ENCODE data around the gene SRGAP2C. TPM values are rescaled to one million over a fixed set of nuclear protein-coding genes. Genes with fewer than 3 reads are reported as not detected.
"Not testable (repeated sequence)": the region's sequence is repeated elsewhere in the genome, so short reads cannot be mapped to it uniquely, and the experiment has no call there.

SRGAP2C gene
- total RNA-seq, 1 donor from 2014 or later, result 31.9 TPM

DNA sequence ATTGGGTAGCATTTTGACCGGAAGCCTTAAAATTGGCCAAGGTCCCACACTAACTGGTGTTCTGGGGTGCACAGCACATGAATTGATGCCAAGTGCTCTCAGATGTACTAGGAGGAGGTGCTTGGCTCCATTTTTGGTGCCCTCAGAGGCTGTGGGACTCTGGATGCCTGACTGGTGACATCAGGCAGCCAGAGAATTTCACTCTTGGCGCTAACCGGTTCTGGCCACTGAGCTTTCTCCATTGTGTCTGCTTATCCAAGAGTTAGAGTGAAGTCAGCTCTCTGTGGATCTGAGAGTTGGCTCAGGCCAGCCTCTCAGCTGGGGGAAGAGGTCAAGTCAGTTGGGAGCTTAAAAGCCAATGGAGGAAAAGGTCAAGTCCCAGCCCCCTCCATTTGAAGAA lies 200.4 kb downstream of the SRGAP2C start:
- not testable (repeated sequence) for DNase-seq

DNA sequence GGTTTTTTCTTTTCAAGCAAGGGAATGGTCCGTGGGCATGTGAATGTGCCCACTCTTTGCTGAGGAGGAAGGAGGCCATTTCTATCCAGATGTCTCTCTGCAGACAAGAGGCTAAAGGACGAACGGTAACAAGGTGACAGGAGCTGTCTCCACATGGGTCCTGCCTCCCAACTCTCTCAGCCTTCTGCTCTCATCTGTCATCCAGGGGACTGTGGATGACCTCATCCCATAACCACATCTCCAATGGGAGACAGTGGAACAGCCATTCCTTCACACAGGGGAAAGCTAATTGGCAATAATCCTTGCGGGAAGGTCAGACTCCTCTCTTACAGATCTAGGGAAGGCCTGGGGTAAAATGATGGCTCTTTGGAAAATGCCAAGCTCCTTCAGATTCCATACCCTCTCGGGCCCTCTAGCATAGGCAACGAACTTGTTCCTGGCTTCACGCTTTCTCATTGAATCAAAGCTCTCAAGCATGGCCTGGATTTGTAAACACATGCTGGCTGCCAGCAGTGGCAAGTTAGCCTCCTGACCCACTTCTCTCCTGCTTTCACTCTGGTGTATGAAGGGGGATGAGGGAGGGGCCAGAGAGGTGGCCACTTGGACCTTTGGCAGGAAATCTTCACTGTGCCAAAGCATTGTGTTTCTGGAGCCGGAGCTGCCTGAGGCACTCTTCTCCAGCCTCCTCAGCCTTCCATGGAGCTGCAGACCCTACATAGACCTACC lies 201.0 kb downstream of the SRGAP2C start:
- not testable (repeated sequence) for DNase-seq

DNA sequence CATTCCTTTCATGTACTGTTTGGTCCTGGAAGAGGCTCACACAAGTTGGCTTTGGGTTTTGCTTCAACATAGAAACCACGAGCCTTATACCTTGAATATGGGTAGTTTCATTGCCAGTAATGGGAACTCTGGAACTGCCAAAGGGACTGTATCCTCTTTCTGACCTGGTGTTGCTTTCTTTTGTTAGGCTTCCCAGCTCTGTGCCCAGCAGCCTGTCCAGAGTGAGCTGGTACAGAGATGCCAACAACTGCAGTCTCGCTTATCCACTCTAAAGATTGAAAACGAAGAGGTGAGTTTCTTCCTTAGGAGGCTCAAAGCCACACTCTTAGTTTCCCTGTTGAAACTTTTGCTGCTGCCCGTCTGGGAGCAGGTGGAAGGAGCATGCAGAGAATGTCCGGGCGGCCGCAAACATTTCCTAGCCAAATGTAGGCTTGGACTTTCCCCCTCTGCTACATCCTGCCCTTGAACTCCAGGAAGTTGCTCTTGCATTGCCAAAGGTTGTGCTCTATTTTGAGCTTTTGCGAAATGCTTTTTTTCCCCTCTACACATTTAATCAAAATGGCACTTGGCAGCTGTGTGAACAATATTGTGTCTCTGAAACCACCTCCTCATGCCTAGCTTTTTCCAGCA lies 201.7 kb downstream of the SRGAP2C start:
- DNase-seq, result not testable (repeated sequence)

DNA sequence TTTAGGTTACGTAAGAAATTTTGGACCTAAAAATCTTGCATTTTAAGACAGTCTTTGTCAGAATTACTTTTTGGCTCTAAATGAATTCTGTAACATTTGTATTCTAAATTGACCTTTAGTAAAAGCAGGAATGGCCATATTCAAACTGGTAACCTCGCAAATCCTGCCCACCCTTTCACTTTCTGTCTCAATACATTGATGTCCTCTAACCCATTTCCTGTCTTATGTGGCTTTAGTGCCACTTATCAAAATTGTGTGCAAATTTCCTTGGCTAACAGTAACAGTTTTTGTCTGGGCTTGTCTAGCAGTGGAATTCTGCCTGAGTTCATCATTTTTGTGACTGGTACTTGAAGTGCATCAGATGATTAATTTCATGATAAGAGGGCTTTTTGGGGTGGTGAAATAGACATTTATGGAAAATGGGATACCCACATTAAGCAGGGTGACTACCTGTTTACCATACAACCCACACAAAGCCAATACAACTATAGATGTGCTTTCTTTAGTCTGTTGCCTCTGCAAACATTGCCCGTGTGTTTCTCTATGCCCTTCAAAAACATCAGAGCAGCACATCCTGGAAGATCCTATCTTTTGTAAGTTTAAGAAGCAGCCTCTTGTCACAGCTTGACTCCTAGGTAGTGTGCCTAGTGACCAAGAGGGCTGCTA lies 205.3 kb downstream of the SRGAP2C start:
- DNase-seq, result not testable (repeated sequence)

DNA sequence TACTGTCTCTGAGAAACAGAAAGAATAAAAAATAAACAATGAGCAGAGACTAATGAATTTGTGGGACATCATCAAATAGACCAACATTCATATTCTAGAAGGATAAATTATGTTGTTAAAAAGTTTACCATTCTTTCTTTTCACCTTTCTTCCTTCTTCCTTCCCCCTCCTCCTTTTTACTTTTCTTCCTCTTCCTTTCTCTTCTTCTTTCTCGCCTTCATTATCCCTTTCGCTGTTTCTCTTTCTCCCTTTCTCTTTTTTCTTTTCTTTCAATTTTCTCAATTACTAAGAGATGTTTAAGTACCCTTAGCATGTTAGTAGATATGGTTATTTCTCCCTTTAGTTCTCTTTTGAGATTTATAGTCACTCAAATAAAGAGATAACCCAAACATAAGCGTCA lies 207.4 kb downstream of the SRGAP2C start:
- DNase-seq, result not testable (repeated sequence)

DNA sequence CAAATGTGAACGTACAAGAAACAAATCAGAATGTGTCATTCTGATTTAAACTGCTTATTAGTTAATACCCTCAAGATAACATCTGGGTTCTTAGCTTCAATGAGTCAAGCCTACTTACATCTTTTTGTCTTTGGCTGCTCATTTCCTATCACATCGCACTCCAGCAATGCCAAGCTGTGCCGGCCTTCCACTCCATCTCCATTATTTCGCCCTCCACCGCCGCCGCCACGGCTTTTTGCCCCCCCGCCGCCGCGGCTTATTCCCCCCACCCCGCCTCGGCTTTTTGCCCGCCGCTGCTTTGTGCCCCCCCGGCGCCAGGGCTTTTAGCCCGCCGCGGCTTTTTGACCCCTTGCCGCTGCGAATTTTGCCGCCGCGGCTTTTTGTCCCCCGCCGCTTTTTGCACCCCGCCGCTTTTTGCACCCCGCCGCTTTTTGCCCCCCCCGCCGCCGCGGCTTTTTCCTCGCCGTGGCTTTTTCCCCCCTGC lies 211.0 kb downstream of the SRGAP2C start:
- peak; percentile 19 for DNase-seq

DNA sequence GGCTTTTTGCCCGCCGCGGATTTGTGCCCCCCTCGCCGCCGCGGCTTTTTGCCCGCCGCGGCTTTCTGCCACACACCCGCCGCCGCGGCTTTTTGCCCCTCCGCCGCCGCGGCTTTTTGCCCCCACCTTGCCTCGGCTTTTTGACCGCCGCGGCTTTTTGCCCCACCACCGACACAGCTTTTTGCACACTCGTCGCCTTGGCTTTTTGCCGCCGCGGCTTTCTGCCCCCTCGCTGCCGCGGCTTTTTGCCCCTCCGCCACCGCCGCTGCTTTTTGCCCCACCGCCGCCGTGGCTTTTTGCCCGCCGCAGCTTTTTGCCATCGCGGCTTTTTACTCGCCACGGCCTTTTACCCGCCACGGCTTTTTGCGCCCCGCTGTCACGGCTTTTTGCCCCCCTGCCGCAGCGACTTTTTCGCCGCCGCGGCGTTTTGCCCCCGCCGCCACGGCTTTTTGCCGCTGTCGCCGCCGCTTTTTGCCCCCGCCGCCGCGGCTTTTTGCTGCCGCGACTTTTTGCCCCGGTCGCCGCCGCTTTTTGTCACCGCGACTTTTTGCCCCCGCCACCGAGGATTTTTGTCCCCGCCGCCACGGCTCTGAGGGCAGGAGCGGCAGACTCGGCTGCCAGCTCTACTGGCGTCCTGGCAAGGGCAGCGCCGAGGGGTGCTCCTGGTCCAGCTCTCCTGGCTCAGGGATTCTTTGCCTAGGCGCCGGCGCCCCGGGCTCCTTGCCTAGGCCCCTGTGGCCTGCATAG lies 211.7 kb downstream of the SRGAP2C start:
- peak; percentile 13 for DNase-seq

DNA sequence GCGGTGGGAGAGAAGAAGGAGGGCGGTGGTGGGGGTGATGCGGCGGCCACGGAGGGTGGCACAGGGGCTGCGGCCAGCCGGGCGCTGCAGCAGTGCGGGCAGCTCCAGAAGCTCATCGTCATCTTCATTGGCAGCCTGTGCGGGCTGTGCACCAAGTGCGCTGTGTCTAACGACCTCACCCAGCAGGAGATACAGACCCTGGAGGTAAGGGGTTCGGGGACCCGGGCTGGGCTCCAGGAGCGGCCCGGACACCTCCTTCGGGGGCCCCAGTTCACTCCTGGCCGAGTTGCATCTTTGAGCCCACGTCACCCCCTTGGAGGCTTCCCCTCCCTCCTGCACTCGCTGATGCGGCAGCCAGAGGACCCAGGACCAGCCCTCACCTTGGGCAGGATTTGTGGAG lies 212.3 kb downstream of the SRGAP2C start:
- not testable (repeated sequence) for DNase-seq

DNA sequence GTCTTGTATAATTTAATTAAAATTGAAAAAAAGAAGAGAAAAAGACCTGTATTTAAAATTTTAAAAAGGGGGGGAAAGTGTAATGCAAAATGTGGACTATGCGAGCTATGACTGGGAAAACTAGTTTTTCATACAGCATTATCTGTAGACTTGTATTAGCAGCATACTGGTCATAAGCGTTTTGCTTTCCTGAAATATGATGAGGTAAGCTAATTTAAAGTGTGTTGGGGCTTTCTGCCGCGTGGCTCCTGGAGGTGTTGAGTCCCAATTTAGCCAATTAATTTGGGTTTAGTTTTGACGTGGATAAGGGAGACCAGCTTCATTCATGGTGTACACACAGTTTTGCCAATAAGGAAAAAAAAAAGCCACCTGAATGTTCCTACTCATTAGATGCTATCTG lies 214.4 kb downstream of the SRGAP2C start:
- DNase-seq, result not testable (repeated sequence)

DNA sequence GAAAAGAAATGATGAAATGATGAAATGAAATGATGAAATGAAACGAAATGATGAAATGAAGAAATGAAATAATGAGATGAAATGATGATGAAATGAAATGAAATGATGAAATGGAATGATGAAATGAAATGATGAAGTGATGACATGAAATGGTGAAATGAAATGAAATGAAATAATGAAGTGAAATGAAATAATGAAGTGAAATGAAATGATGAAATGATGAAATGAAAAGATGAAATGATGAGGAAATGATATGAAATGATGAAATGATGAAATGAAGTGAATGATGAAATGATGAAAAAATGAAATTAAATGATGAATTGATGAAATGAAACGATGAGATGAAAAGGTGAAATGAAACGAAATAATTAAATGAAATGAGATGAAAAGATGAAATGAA lies 215.3 kb downstream of the SRGAP2C start:
- not testable (repeated sequence) for DNase-seq

DNA sequence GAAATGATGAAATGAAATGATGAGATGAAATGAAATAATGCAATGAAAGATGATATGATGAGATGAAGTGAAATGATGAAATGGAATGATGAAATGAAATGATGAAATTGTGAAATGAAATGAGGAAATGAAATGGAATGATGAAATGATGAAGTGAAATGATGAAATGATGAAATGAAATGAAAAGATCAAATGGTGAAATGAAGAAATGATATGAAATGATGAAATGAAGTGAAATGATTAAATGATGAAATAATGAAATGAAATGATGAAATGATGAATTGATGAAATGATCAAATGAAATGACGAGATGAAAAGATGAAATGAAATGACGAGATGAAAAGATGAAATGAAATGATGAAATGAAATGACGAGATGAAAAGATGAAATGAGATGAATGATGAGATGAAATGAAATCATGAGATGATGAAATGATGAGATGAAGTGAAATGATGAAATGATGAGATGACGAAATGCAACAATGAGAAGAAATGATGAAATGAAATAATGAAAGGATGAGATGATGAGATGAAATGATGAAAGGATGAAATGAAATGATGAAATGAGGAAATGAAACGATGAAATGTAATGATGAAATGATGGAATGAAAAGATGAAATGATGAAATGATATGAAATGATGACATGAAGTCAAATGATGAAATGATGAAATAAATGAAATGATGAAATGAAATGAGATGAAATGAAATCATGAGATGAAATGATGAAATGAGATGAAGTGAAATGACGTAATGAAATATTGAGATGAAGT lies 216.0 kb downstream of the SRGAP2C start:
- not testable (repeated sequence) for DNase-seq

DNA sequence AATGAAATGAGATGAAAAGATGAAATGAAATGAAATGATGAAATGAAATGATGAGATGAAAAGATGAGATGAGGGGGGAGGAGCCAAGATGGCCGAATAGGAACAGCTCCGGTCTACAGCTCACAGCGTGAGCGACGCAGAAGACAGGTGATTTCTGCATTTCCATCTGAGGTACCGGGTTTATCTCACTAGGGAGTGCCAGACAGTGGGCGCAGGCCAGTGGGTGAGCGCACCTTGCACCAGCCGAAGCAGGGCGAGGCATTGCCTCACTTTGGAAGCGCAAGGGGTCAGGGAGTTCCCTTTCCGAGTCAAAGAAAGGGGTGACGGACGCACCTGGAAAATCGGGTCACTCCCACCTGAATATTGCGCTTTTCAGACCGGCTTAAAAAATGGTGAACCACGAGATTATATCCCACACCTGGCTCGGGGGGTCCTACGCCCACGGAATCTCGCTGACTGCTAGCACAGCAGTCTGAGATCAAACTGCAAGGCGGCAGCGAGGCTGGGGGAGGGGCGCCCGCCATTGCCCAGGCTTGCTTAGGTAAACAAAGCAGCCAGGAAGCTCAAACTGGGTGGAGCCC lies 216.7 kb downstream of the SRGAP2C start:
- DNase-seq, result not testable (repeated sequence)

DNA sequence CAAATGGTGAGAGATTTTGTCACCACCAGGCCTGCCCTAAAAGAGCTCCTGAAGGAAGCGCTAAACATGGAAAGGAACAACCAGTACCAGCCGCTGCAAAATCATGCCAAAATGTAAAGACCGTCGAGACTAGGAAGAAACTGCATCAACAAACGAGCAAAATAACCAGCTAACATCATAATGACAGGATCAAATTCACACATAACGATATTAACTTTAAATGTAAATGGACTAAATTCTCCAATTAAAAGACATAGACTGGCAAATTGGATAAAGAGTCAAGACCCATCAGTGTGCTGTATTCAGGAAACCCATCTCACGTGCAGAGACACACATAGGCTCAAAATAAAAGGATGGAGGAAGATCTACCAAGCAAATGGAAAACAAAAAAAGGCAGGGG lies 218.5 kb downstream of the SRGAP2C start:
- not testable (repeated sequence) for DNase-seq

DNA sequence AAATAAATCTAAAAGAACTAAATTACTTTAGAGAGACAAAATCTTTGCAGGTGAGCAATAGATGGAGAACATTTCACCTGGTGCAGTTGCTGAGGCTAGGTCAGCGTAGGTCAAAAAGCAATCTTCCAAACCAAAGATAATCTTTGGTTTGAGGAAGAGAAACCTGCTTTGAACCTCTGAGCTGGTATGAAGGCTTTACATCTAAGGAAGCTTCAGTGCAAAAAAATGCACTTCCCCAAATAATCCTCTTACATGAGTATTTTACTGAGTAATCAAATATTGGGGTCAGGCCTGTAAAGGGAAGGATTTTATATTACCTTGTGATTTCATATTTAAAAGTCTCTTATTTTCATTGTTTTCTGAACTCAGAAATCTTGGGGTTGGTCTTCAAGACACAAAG lies 223.6 kb downstream of the SRGAP2C start:
- DNase-seq, result no peak

DNA sequence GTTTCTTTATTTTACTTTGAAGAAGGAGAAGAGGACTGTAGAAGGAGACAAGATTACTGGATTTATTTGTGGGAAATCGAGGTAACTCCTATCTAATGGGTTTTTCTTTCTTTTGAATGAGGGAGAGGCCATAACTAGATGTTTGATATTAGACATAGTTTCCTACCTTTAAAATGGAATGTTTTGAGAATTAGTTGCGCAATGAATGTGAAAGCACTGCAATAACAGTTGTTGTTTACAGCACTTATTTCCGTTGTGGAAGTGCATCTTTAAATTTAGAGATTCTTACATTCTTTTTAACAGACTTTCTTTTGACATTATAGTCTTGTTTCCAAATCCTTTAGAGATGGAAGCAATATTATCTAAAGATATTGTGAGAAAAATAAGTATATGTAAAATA lies 229.0 kb downstream of the SRGAP2C start:
- no peak for DNase-seq

DNA sequence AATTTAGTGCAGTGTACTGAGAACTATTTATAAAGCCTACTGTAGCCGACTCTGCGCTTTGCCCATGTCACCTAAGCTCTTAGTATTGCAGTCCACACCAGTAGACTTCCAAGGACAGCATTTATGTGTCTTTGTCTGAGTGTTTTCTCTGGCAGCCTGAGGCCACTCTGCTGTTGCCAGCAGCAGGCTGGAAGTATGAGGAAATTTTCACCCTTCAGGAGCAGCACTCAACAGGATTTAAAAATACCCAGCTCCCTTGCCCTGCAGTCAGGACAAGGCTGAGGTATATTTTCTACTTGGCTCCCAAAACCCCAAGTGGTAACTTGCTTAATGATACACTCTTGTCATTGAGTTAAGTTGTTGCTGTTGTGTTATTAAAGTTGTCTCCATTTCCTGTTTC lies 230.1 kb downstream of the SRGAP2C start:
- peak; percentile 8 for DNase-seq

DNA sequence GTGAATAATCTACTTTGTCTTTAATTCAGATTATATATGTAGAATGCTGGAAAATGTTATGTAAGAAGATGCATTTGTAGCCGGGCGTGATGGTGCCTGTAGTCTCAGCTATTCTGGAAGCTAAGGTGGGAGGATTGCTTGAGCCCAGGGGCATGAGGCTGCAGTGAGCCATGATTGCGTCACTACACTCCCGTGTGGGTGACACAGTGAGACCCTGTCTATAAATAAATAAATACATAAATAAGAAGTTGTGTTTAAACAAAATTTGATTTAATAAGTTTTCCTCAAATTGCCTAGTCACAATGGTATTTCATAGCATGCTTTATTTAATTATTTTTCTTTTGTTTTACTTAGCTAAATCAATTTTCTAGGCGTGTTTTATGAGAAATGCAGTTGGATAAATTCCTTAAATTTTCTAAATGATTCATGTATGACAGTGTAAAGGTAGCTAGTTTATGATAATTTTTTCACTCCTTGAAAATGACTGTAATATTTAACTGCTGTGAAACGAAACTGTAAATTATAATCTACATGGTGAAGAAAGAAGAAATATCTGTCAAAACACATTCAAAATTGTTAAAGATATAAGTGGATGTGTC lies 232.6 kb downstream of the SRGAP2C start:
- no peak for DNase-seq

DNA sequence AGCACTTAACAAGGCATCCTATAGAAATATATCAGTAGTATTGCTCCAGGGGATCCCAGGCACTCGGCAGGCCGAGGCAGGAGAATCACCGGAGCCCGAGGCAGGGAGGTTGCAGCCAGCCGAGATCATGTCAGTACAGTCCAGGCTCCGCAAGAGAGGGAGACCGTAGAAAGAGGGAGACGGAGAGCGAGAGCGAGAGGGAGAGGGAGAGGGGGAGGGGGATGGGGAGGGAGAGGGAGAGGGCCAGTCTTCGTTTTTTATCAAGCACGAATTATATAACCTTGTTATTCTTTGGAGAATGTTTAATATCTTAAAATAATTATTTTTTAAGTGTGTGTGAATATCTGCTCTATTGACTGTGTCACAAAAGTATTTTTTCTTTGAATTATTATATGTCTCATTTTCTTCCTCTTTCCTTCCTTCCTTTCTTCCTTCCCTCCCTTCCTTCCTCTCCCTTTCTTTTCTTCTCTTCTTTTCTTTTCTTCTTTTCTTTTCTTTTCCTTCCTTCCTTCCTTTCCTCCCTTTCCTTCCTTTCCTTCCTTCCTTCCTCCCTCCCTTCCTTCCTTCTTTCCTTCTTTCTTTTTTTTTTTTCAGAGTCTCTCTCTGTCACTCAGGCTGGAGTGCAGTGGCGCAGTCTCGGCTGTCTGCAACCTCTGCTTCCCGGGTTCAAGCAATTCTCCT lies 233.7 kb downstream of the SRGAP2C start:
- no peak for DNase-seq

DNA sequence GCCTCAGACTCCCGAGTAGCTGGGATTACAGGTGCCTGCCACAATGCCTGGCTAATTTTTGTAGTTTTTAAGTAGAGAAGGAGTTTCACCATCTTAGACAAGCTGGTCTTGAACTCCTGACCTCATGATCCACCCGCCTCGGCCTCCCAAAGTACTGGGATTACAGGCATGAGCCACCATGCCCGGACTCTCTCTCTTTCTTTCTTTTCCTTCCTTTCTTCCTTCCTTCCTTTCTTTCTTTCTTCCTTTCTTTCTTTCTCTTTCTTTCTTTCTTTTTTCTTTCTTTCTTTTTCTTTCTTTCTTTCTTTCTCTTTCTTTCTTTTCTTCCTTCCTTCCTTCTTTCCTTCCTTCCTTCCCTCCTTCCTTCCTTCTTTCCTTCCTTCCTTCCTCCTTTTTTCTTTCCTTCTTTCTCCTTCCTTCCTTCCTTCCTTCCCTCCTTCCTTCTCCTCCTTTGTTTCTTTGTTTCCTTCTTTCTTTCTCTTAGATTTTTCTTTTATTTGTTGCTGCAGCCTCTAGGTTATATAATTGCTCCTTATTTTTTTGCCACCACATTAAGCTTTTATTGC lies 234.4 kb downstream of the SRGAP2C start:
- DNase-seq, result not testable (repeated sequence)

DNA sequence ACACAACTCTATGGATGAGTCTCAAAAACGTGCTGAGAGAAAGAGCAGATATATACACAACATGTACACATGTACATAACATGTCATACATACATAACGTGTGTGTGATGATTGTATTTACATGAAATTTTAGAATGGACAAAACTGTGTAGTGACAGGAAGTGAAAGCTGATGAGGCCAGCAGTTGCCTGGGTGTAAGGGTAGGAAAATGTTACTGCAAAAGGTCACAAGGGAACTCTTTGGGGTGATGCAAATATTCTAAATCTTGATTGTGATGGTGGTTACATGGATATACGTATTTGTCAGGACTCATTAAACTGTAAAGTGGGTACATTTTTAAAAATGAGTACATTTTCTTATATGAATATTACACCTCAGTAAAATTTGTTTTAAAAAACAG lies 236.7 kb downstream of the SRGAP2C start:
- not testable (repeated sequence) for DNase-seq

All from tongue (tissue), 2 donors.